ENCODE results near the gene AMOT. TPM values are rescaled to one million over a fixed set of nuclear protein-coding genes. Genes with fewer than 3 reads are reported as not detected.
A peak's percentile ranks its signal among the peaks of the same experiment; 100 is the strongest.

AMOT gene
- total RNA-seq, 4 donors from 2014 or later = 6.8 to 32.3 (median 10.0) TPM

DNA sequence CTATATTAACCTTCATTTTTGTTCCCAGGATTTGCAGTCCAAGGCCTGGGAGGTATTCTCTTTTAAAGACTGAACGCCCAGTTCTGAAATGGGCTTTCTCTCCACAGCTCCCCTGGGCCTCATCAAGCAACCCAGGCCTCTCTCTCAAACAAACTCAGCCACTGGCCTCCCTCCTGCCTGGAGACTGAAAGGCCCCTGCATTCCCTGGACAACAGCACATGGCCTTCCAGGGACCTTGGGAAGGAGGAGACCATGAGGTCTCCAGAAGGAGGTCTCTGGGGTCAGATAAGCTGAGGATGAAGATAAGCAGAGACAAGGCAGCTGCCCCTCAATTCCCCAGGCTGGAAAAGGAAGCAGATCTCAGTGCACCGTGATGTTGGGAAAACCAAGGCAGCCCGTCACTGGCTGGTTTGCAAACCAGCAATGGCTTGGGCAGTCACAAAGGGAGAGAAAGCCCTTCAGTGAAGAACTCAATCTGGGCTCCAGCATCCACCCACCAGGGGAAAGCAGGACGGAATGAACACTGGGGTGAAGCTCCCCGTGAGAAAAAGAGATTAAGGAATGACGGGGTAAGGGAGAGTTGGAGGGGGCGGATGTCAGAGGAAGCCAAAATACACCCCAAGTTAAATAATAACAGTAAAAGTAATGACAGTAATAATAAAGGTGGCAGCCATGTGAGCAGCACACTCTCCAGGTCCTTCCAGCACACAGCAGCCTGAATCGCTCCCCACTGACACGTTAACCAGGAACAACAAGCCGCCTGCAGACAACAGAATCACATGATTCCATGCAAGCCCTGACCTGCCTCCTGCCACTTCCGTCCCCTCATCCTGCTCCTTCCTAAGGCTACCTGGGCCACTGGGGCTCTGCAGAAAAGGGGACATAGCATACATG lies 22.3 kb downstream of the AMOT start:
- H3K36me3 ChIP-seq = no peaks in the 10 kb centered on the region
- H3K27ac ChIP-seq = no peak overlapping the region
- peak; percentile 5 for ATAC-seq
- H3K4me3 ChIP-seq = no peak overlapping the region
- H3K4me1 ChIP-seq = peaks cover 0 to 22% (median 0%) of the 10 kb centered on the region in 3 donors
- TF ChIP-seq EP300 (IDR thresholded peaks at IDR 0.05) = no peak
- TF ChIP-seq POLR2A (IDR thresholded peaks at IDR 0.05) = no peak
- no peaks in the 10 kb centered on the region for H3K9me3 ChIP-seq
- WGBS, 2 donors (ENCODE audit: low coverage in 1 of 2) = 38 to 67% methylated on average over 3 to 5 of the region's 11 CpGs
- H3K27me3 ChIP-seq = no peaks in the 10 kb centered on the region

DNA sequence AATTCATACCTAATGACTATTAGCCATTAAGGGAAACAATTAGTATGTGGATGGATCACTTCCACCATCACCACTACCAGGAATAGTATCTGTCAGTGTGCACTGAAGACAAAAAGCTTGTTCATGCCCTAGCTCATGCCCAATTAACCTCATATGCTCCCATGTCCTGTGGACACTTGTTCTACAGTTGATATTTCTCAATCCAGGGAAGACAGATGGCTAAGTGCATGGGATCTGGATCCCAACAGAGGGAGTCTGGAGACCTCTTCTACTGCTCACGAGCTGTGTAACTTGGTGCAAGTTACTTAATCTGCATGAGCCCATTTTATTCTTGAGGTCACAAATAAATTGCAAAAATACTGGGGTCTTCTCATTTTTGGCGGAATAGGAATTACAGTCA lies 23.7 kb downstream of the AMOT start:
- Histone ChIP-seq H3K9me3 (no peaks in the 10 kb centered on the region), H3K36me3 (no peaks in the 10 kb centered on the region), H3K27me3 (no peaks in the 10 kb centered on the region), H3K4me3 (no peak overlapping the region), H3K27ac (no peak overlapping the region), H3K4me1 (peaks cover 0 to 22% (median 0%) of the 10 kb centered on the region in 3 donors)
- ATAC-seq = no peak
- WGBS, 2 donors (ENCODE audit: low coverage in 1 of 2) = 100% methylated on average over 1 of the region's 2 CpGs
- TF ChIP-seq POLR2A (IDR thresholded peaks at IDR 0.05) = no peak
- TF ChIP-seq, protein P1, sequence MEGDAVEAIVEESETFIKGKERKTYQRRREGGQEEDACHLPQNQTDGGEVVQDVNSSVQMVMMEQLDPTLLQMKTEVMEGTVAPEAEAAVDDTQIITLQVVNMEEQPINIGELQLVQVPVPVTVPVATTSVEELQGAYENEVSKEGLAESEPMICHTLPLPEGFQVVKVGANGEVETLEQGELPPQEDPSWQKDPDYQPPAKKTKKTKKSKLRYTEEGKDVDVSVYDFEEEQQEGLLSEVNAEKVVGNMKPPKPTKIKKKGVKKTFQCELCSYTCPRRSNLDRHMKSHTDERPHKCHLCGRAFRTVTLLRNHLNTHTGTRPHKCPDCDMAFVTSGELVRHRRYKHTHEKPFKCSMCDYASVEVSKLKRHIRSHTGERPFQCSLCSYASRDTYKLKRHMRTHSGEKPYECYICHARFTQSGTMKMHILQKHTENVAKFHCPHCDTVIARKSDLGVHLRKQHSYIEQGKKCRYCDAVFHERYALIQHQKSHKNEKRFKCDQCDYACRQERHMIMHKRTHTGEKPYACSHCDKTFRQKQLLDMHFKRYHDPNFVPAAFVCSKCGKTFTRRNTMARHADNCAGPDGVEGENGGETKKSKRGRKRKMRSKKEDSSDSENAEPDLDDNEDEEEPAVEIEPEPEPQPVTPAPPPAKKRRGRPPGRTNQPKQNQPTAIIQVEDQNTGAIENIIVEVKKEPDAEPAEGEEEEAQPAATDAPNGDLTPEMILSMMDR (IDR thresholded peaks at IDR 0.05) = no peak
- TF ChIP-seq POLR2AphosphoS5 (IDR thresholded peaks at IDR 0.05) = no peak
- no peak for TF ChIP-seq EP300 (IDR thresholded peaks at IDR 0.05)

DNA sequence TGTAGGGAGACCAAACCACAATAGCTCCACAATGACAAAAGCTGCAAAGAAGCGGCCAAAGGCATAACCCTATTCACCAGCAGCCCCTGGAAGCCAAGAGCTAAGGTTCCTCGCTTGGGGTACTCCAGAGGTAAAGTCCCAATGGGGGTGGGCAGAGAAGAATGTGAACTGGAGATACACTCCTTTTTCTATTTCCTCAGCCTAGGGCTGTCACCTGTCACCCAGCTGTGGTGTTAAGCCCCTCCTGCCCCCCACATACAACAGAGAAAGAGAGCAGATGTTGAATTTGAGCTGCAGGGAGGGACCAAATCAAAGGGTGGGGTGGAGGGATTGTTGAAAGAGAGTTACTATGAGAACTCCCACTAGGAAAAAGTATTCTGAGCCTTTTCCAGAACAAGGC lies 26.1 kb downstream of the AMOT start:
- Histone ChIP-seq H3K27ac (no peak overlapping the region), H3K36me3 (peaks cover 0 to 14% of the 10 kb centered on the region in 2 donors), H3K4me1 (peaks cover 0 to 8% (median 0%) of the 10 kb centered on the region in 3 donors), H3K27me3 (no peaks in the 10 kb centered on the region), H3K9me3 (no peaks in the 10 kb centered on the region), H3K4me3 (no peak overlapping the region)
- no peak for ATAC-seq
- TF ChIP-seq, protein P1 (IDR thresholded peaks at IDR 0.05) = no peak
- TF ChIP-seq POLR2A (IDR thresholded peaks at IDR 0.05) (no peak), EP300 (IDR thresholded peaks at IDR 0.05) (no peak), POLR2AphosphoS5 (IDR thresholded peaks at IDR 0.05) (no peak)
- 39% methylated on average over 2 of the region's 2 CpGs; no CpG with 5 or more reads in 1 of the 2 donors for WGBS, 2 donors (ENCODE audit: low coverage in 1 of 2)

DNA sequence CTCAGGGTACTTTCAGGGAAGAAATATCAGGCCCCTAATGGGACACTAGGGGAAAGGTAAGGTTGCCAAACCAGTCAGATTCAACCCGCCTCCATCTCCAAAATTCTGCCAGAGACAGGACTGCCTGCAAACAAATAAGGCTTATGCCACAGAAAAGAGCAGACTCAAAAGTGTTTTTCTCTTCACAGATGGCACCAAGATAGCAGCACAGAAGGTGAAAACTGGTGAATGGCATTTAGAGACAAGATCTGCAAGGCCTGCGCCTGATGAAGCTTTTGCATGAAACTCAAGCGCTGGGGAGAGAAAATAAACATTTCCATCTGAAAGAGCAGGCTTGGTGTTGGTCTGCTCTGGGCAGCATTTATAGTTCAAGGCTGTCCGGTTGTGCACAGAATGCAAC lies 27.9 kb downstream of the AMOT start:
- Histone ChIP-seq H3K27me3 (no peaks in the 10 kb centered on the region), H3K4me1 (no peaks in the 10 kb centered on the region), H3K36me3 (peaks cover 0 to 20% of the 10 kb centered on the region in 2 donors), H3K9me3 (no peaks in the 10 kb centered on the region), H3K4me3 (no peak overlapping the region), H3K27ac (no peak overlapping the region)
- WGBS, 2 donors (ENCODE audit: low coverage in 1 of 2) = 86 to 100% methylated on average over 3 of the region's 4 CpGs
- ATAC-seq = no peak
- TF ChIP-seq POLR2A (IDR thresholded peaks at IDR 0.05) (no peak), POLR2AphosphoS5 (IDR thresholded peaks at IDR 0.05) (no peak), EP300 (IDR thresholded peaks at IDR 0.05) (no peak)
- TF ChIP-seq, protein P1 (IDR thresholded peaks at IDR 0.05) = no peak

DNA sequence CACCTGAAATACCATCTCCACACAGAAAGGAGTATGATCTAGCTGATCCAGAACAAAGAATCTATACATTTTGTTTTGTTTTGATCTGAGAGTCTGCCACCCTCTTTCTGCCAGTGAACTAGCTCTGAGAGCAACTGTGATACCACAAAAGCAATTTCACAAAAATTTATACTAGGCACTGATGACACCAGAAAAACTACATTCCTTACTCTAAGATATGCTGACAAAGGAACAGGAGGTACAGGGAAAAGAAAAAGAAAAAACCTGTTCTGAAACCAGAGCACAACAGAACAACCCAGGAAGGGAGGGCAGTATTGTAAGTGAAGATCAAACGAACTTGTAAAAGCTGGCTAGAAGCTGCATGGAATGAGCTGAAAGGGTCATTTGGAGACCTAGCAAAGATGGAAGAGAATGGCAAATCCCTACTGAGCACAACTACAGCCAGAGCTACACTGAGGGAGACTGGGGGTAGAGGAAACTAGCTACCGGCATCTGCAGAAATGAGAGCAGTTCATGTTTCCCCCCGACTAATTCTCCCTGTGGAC lies 31.9 kb downstream of the AMOT start:
- no peak overlapping the region for H3K27ac ChIP-seq
- TF ChIP-seq POLR2A (IDR thresholded peaks at IDR 0.05) (no peak), EP300 (IDR thresholded peaks at IDR 0.05) (no peak)

More for the DNA sequence above, 31.9 kb downstream of the AMOT start:
- H3K27me3 ChIP-seq = no peaks in the 10 kb centered on the region
- 57% methylated on average over 2 of the region's 3 CpGs; no CpG with 5 or more reads in 1 of the 2 donors for WGBS, 2 donors (ENCODE audit: low coverage in 1 of 2)
- H3K4me3 ChIP-seq = no peak overlapping the region
- H3K36me3 ChIP-seq = peaks cover 0 to 32% of the 10 kb centered on the region in 2 donors
- H3K4me1 ChIP-seq = no peaks in the 10 kb centered on the region
- no peaks in the 10 kb centered on the region for H3K9me3 ChIP-seq
- ATAC-seq = no peak
